ENCODE results near the gene SDHB. TPM values are rescaled to one million over a fixed set of nuclear protein-coding genes. Genes with fewer than 3 reads are reported as not detected.

Gene SDHB
- total and polyA plus RNA-seq, 12 donors: 52.3 to 243 (median 152) TPM

- no peak overlapping the region for H3K4me3 ChIP-seq
These were observed 78.0 kb downstream of the SDHB start for GRCh38 chr1:16975838-16976237.

DNA sequence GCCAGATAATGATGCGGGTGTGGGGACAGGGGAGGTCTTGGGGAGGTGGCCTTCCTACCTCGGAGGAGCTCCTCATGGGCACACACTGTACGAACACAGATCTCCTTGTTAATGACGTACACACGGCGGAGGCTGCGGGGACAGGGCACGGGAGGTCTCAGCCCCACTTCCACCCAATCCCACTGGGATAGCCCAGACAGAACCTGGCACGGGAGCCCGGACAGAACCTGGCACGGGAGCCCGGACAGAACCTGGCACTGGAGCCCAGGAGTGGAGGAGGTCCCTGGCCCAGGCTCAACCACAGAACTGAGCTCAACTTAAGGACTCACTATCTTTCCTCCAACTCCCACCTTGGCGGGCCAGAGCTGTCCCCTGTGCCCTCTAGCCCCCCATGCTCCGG lies 78.6 kb downstream of the SDHB start:
- no peak overlapping the region for H3K27ac ChIP-seq
- H3K27me3 ChIP-seq: no peaks in the 10 kb centered on the region
- DNase-seq: no peak
- no peaks in the 10 kb centered on the region for H3K36me3 ChIP-seq (replicated peaks in 1 of 2)
- no peak overlapping the region for H3K4me3 ChIP-seq
- no peak for TF ChIP-seq POLR2A (IDR thresholded peaks at IDR 0.05)
- TF ChIP-seq CTCF (IDR thresholded peaks at IDR 0.05): no peak
- intact Hi-C loops (cut with DNase I): no loop called here
- H3K4me1 ChIP-seq (replicated peaks in 1 of 2): no peaks in the 10 kb centered on the region
- H3K9me3 ChIP-seq (replicated peaks in 1 of 3): no peaks in the 10 kb centered on the region
- WGBS, 4 donors: 72 to 80% (median 76%) methylated on average over 4 to 14 of the region's 14 CpGs

More at GRCh38 chr1:16975838-16976237, 78.0 kb downstream of the SDHB start:
- no peak overlapping the region for H3K27ac ChIP-seq
- intact Hi-C loops (cut with DNase I): no loop called here
- WGBS, 4 donors: 81 to 88% (median 87%) methylated on average over 11 to 14 of the region's 14 CpGs
- no peak for DNase-seq
- H3K4me1 ChIP-seq (replicated peaks in 1 of 2): no peaks in the 10 kb centered on the region
- peaks cover 5% of the 10 kb centered on the region for H3K27me3 ChIP-seq
- H3K9me3 ChIP-seq (replicated peaks in 1 of 3): no peaks in the 10 kb centered on the region
- H3K36me3 ChIP-seq (replicated peaks in 1 of 2): no peaks in the 10 kb centered on the region
- no peak for TF ChIP-seq POLR2A (IDR thresholded peaks at IDR 0.05)
- TF ChIP-seq CTCF (IDR thresholded peaks at IDR 0.05): no peak

- intact Hi-C loops (cut with DNase I): no loop called here
- 82 to 87% (median 86%) methylated on average over 7 to 9 of the region's 9 CpGs for WGBS, 4 donors
- DNase-seq: no peak
- no peaks in the 10 kb centered on the region for H3K9me3 ChIP-seq (replicated peaks in 1 of 3)
- H3K4me1 ChIP-seq (replicated peaks in 1 of 2): no peaks in the 10 kb centered on the region
- H3K27ac ChIP-seq: no peak overlapping the region
- H3K27me3 ChIP-seq: no peaks in the 10 kb centered on the region
- peaks cover 0 to 2% of the 10 kb centered on the region in 2 donors for H3K36me3 ChIP-seq (replicated peaks in 1 of 2)
- H3K4me3 ChIP-seq: no peak overlapping the region
- no peak for TF ChIP-seq CTCF (IDR thresholded peaks at IDR 0.05)
- TF ChIP-seq POLR2A (IDR thresholded peaks at IDR 0.05): no peak
These were observed 80.6 kb downstream of the SDHB start for GRCh38 chr1:16973215-16973614.

- no peak for TF ChIP-seq POLR2A (IDR thresholded peaks at IDR 0.05)
- TF ChIP-seq CTCF (IDR thresholded peaks at IDR 0.05): no peak
- H3K9me3 ChIP-seq (replicated peaks in 1 of 3): no peaks in the 10 kb centered on the region
- H3K27me3 ChIP-seq: no peaks in the 10 kb centered on the region
- peaks cover 1 to 2% of the 10 kb centered on the region in 2 donors for H3K4me1 ChIP-seq (replicated peaks in 1 of 2)
- no peak overlapping the region for H3K4me3 ChIP-seq
- intact Hi-C loops (cut with DNase I): no loop called here
- H3K36me3 ChIP-seq (replicated peaks in 1 of 2): peaks cover 0 to 3% of the 10 kb centered on the region in 2 donors
- no peak overlapping the region for H3K27ac ChIP-seq
- DNase-seq: no peak
- WGBS, 4 donors: 77 to 87% (median 84%) methylated on average over 6 to 11 of the region's 11 CpGs
These were observed 81.5 kb downstream of the SDHB start for GRCh38 chr1:16972189-16972895.

Data from adrenal gland (tissue), 12 donors.